ENCODE data around the gene ACOX1.

DNA sequence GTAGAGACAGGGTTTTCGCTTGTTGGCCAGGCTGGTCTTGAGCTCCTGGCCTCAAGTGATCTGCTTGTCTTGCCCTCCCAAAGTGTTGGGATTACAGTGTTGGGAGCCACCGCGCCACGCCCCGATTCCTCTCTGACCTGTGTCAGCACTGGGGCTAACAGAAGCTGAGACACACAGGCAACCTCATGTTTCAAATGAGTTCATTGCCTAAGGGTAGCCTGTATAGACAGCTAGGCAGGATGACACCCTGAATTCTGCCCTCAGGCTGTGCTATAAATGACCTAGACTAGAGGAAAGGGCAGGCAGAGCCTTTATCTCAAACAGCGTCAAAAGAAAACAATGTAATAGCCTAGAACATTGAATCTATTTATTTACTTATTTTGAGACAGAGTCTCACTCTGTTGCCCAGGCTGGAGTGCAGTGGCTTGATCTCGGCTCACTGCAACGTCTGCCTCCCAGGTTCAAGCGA is 19.4 kb upstream of the ACOX1 start:
- TF ChIP-seq POLR2A (IDR thresholded peaks at IDR 0.05; ENCODE audit: low read depth) (no peak), POLR2AphosphoS5 (IDR thresholded peaks at IDR 0.05) (no peak)
- TF ChIP-seq, protein P1, sequence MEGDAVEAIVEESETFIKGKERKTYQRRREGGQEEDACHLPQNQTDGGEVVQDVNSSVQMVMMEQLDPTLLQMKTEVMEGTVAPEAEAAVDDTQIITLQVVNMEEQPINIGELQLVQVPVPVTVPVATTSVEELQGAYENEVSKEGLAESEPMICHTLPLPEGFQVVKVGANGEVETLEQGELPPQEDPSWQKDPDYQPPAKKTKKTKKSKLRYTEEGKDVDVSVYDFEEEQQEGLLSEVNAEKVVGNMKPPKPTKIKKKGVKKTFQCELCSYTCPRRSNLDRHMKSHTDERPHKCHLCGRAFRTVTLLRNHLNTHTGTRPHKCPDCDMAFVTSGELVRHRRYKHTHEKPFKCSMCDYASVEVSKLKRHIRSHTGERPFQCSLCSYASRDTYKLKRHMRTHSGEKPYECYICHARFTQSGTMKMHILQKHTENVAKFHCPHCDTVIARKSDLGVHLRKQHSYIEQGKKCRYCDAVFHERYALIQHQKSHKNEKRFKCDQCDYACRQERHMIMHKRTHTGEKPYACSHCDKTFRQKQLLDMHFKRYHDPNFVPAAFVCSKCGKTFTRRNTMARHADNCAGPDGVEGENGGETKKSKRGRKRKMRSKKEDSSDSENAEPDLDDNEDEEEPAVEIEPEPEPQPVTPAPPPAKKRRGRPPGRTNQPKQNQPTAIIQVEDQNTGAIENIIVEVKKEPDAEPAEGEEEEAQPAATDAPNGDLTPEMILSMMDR (IDR thresholded peaks at IDR 0.05) = no peak

Measured in esophagus muscularis mucosa (tissue), 3 donors.